HUES64 (cell line): ENCODE results near the gene POU6F2.
"Not testable (repeated sequence)": the region's sequence is repeated elsewhere in the genome, so short reads cannot be mapped to it uniquely, and the experiment has no call there.

ENCODE experiments used
- H3K27ac ChIP-seq: 2 replicates; pipeline ENCODE4 v1.7.0; 2013; ENCODE audit warnings: low read depth, low read length, inconsistent platforms
- H3K27me3 ChIP-seq: 2 replicates; pipeline ENCODE4 v1.6.1; 2013; ENCODE audit warnings: mild to moderate bottlenecking, low read length; ENCODE audit not compliant: insufficient read depth
- H3K36me3 ChIP-seq: 2 replicates; pipeline ENCODE4 v1.6.1; 2013; ENCODE audit warnings: mild to moderate bottlenecking, low read length; ENCODE audit not compliant: insufficient read depth
- H3K4me1 ChIP-seq: 2 replicates; pipeline ENCODE4 v1.6.1; 2013; ENCODE audit warnings: mild to moderate bottlenecking, low read length, moderate library complexity; ENCODE audit not compliant: insufficient read depth
- H3K4me3 ChIP-seq: 2 replicates; pipeline ENCODE4 v1.5.1; 2013; ENCODE audit warnings: mild to moderate bottlenecking, low read length, moderate library complexity
- H3K9ac ChIP-seq: 2 replicates; pipeline ENCODE4 v1.6.1; 2013; ENCODE audit warnings: mild to moderate bottlenecking, low read depth, low read length
- H3K9me3 ChIP-seq: 2 replicates; pipeline ENCODE4 v1.6.1; 2013; ENCODE audit warnings: low read depth, low read length; ENCODE audit not compliant: insufficient read depth
- WGBS: fragments of 150-250, 120-280 bp; methylation state at CpG from one replicate; pipeline ENCODE4 v1.1.7; 2013; ENCODE audit warnings: missing lambda C conversion rate; 5-methylcytosine and 5-hydroxymethylcytosine counted together

POU6F2 gene

DNA sequence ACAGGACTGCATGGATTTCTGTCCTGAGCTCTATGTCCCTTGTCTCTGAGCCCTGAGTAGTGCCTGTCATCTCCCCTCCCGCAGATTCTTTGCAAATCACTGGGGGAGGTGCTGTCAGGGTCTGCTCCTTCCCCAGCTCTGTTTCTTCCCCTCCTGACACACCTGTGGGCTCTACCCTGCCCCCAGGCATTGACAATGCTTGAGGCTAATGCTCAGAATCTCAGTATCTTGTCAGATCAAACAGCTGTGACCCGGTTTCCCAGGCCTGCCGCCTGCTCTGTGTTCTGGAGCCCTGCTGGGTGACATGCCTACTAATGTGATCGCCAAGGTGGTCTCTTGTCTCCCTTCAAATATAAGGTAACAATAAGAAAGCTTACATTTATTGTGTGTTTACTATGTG lies 209.0 kb downstream of the POU6F2 start:
- H3K4me3 ChIP-seq = no peak overlapping the region
- H3K9me3 ChIP-seq = 0 out of 2 replicates have a peak, but pooled peaks cover 4% of the 10 kb centered on the region
- H3K4me1 ChIP-seq = peaks cover 2% of the 10 kb centered on the region; the same call in 1 of the 2 replicates
- H3K9ac ChIP-seq = no peak overlapping the region
- WGBS = 69% methylated on average over 4 of the region's 4 CpGs
- no peak overlapping the region for H3K27ac ChIP-seq
- no peaks in the 10 kb centered on the region for H3K27me3 ChIP-seq
- H3K36me3 ChIP-seq = no peaks in the 10 kb centered on the region

GRCh38 chr7:39187130-39187529 lies 209.4 kb downstream of the POU6F2 start:
- Histone ChIP-seq H3K4me3 (no peak overlapping the region), H3K9me3 (0 out of 2 replicates have a peak, but pooled peaks cover 4% of the 10 kb centered on the region), H3K4me1 (peaks cover 2% of the 10 kb centered on the region; the same call in 1 of the 2 replicates), H3K27me3 (no peaks in the 10 kb centered on the region), H3K9ac (no peak overlapping the region), H3K36me3 (no peaks in the 10 kb centered on the region), H3K27ac (no peak overlapping the region)
- 61% methylated on average over 4 of the region's 4 CpGs for WGBS

DNA sequence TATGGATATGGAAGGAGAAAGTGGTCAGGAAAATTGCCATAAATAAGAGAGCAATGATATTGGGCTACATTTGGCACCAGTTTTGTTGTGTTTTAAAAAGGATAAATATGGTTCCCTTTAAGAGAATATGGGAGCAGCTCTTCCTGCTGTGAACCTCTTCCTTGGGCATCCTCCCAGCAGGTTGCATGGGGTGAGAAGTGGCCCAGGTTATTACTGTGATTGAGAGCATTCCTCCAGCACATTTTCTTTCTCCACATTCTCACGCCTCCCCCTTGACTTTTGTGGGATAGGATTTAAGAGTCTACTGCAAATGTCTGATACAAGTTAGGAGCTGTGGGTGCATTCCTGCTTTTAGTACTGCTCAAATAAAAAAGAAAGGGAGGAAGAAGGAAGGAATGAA lies 214.8 kb downstream of the POU6F2 start:
- H3K27me3 ChIP-seq = no peaks in the 10 kb centered on the region
- no peak overlapping the region for H3K27ac ChIP-seq
- WGBS = 91% methylated on average over 1 of the region's 1 CpG
- no peak overlapping the region for H3K9ac ChIP-seq
- no peaks in the 10 kb centered on the region for H3K4me1 ChIP-seq
- H3K9me3 ChIP-seq = no peaks in the 10 kb centered on the region
- no peaks in the 10 kb centered on the region for H3K36me3 ChIP-seq
- no peak overlapping the region for H3K4me3 ChIP-seq

DNA sequence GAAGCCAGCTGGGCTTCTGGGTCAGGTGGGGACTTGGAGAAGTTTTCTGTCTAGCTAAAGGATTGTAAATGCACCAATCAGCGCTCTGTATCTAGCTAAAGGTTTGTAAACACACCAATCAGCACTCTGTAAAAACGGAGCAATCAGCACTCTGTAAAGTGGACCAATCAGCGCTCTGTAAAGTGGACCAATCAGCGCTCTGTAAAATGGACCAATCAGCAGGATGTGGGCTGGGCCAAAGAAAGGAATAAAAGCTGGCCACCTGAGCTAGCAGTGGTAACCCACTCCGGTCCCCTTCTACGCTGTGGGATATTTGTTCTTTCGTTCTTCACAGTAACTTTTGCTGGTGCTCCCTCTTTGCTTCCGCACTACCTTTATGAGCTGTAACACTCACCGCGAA lies 216.7 kb downstream of the POU6F2 start:
- not testable (repeated sequence) for H3K27me3 ChIP-seq, H3K9ac ChIP-seq

GRCh38 chr7:39195967-39196366 lies 218.3 kb downstream of the POU6F2 start:
- H3K27ac ChIP-seq = no peak overlapping the region
- 97% methylated on average over 3 of the region's 5 CpGs for WGBS
- H3K9ac ChIP-seq = no peak overlapping the region
- H3K36me3 ChIP-seq = no peaks in the 10 kb centered on the region
- H3K4me3 ChIP-seq = no peak overlapping the region
- H3K9me3 ChIP-seq = no peaks in the 10 kb centered on the region
- H3K27me3 ChIP-seq = no peaks in the 10 kb centered on the region
- H3K4me1 ChIP-seq = no peaks in the 10 kb centered on the region

More for the DNA sequence above, 216.7 kb downstream of the POU6F2 start:
- H3K4me3 ChIP-seq, H3K27ac ChIP-seq, H3K4me1 ChIP-seq, H3K36me3 ChIP-seq, H3K9me3 ChIP-seq: not testable (repeated sequence)
- WGBS = 90% methylated on average over 10 of the region's 10 CpGs

- H3K9me3 ChIP-seq = no peaks in the 10 kb centered on the region
- H3K4me3 ChIP-seq = no peak overlapping the region
- H3K4me1 ChIP-seq = peaks cover 8% of the 10 kb centered on the region; the same call in 1 of the 2 replicates
- no peak overlapping the region for H3K9ac ChIP-seq
- no peaks in the 10 kb centered on the region for H3K27me3 ChIP-seq
- H3K27ac ChIP-seq = no peak overlapping the region
- 87% methylated on average over 1 of the region's 1 CpG for WGBS
- no peaks in the 10 kb centered on the region for H3K36me3 ChIP-seq
These were observed 220.1 kb downstream of the POU6F2 start for GRCh38 chr7:39197831-39198230.

- Histone ChIP-seq H3K9me3 (no peaks in the 10 kb centered on the region), H3K27ac (no peak overlapping the region), H3K27me3 (no peaks in the 10 kb centered on the region), H3K36me3 (no peaks in the 10 kb centered on the region), H3K4me1 (peaks cover 14% of the 10 kb centered on the region; the same call in 1 of the 2 replicates), H3K9ac (no peak overlapping the region), H3K4me3 (no peak overlapping the region)
- WGBS = 100% methylated on average over 2 of the region's 2 CpGs
These were observed 220.8 kb downstream of the POU6F2 start for GRCh38 chr7:39198556-39198955.

- no peaks in the 10 kb centered on the region for H3K36me3 ChIP-seq
- H3K27me3 ChIP-seq = no peaks in the 10 kb centered on the region
- peaks cover 14% of the 10 kb centered on the region; the same call in 1 of the 2 replicates for H3K4me1 ChIP-seq
- 90% methylated on average over 4 of the region's 4 CpGs for WGBS
- no peak overlapping the region for H3K9ac ChIP-seq
- no peak overlapping the region for H3K4me3 ChIP-seq
- H3K9me3 ChIP-seq = no peaks in the 10 kb centered on the region
- H3K27ac ChIP-seq = no peak overlapping the region
These were observed 221.3 kb downstream of the POU6F2 start for GRCh38 chr7:39199006-39199405.

DNA sequence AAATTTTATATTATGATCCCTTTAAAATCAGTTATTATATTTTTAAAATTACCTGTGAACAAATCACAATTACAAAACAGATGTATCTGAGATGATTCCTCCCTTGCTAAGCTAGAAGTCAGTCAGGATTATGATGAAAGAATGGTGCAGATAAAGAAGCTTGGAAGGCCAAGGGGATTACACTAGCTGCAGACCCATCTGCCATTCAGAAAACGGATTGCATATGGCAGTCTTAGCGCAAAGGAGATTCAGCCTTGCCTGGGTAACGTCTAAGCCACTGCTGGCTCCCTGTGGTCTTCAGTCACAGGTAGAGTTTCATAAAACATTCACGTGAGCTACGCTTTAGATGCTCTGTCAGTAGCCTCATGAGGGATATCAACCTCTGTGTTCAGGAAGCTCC lies 222.2 kb downstream of the POU6F2 start:
- no peak overlapping the region for H3K27ac ChIP-seq
- peaks cover 14% of the 10 kb centered on the region; the same call in 1 of the 2 replicates for H3K4me1 ChIP-seq
- WGBS = 96% methylated on average over 5 of the region's 5 CpGs
- H3K27me3 ChIP-seq = no peaks in the 10 kb centered on the region
- no peaks in the 10 kb centered on the region for H3K9me3 ChIP-seq
- no peaks in the 10 kb centered on the region for H3K36me3 ChIP-seq
- H3K9ac ChIP-seq = no peak overlapping the region
- H3K4me3 ChIP-seq = no peak overlapping the region

DNA sequence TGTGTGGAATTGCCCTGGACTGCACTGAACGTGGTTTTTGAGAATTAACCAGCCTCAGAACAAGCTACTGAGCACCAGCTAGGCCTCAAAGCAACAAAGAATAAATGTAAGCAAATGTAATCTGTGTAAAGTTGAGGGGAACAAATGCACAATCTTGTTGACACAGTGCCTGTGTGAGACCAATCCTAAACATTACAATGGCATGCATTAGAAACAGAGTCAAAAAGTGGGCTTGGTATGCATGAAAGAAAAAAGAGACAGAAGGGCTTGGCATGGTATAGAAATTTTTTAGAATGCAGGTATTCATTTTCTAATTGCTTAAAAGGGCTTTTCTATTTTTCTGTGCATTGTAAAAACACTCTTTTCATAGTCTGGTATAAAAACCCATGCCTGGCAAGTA lies 224.3 kb downstream of the POU6F2 start:
- no peak overlapping the region for H3K4me3 ChIP-seq
- H3K27ac ChIP-seq = no peak overlapping the region
- H3K9ac ChIP-seq = no peak overlapping the region
- H3K27me3 ChIP-seq = no peaks in the 10 kb centered on the region
- H3K4me1 ChIP-seq = peaks cover 14% of the 10 kb centered on the region; the same call in 1 of the 2 replicates
- H3K9me3 ChIP-seq = no peaks in the 10 kb centered on the region
- no peaks in the 10 kb centered on the region for H3K36me3 ChIP-seq
- 85% methylated on average over 1 of the region's 1 CpG for WGBS

DNA sequence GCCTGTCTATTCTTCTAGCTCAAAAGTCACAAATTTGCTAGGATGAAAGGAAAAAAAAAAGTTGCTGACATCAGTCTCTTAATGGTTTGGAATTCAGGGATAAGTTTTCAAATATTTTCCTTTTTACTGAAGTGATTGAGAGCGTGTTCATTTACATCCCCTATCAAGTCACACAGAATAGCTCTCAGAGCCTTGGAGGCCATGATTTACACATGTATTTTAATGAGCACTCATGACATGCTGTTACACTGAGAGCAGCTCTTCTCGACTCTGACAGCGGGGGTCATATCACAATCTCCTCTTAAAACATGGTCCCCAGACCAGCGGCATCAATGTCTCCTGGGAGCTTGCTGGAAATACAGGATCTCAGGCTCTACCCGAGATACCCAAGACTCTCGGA lies 232.7 kb downstream of the POU6F2 start:
- Histone ChIP-seq H3K36me3 (no peaks in the 10 kb centered on the region), H3K9ac (no peak overlapping the region), H3K4me3 (no peak overlapping the region), H3K27ac (no peak overlapping the region), H3K9me3 (no peaks in the 10 kb centered on the region), H3K4me1 (no peaks in the 10 kb centered on the region), H3K27me3 (no peaks in the 10 kb centered on the region)
- WGBS = 96% methylated on average over 6 of the region's 6 CpGs

DNA sequence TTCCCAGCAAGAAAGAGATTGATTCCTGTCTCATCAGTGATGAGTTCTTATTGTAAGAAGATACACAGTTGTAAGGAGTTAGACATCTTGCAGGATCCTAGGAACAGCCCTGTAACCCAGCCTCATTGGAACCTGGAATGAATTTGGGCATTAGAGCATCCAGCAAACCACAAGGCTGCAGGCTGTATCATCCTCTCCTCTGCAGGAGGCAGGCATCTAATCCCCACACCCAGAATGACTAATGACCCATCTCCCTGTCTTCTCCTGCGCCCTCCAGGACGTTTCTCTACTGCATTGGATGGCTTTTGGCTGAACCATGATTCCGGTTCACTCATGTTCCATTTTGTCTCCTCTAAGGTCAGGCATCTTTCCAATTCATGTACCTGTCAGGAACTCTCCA lies 233.9 kb downstream of the POU6F2 start:
- H3K27me3 ChIP-seq = no peaks in the 10 kb centered on the region
- H3K27ac ChIP-seq = no peak overlapping the region
- H3K9me3 ChIP-seq = no peaks in the 10 kb centered on the region
- no peak overlapping the region for H3K4me3 ChIP-seq
- WGBS = 78% methylated on average over 3 of the region's 3 CpGs
- no peaks in the 10 kb centered on the region for H3K4me1 ChIP-seq
- no peaks in the 10 kb centered on the region for H3K36me3 ChIP-seq
- no peak overlapping the region for H3K9ac ChIP-seq
